Suprapubic skin (tissue), 3 donors: ENCODE data around the gene MLF1.

Source experiments
- EP300 ChIP-seq: sonication (generic); formaldehyde crosslinking; IDR thresholded peaks from one replicate; pipeline ENCODE4 v1.6.1; 2017; ENCODE audit warnings: antibody characterized with exemption
- TF ChIP-seq, protein P1 (sequence below), 2 donors: fragments of 200-600 bp in 1 of 2; fragments of 450-650 bp in 1 of 2; sonication (generic) in 1 of 2; IDR thresholded peaks; one replicate each; pipeline ENCODE4 v1.5.1; 2016 to 2019; ENCODE audit warnings: antibody characterized with exemption in 2 of 2, mild to moderate bottlenecking in 1 of 2, moderate library complexity in 1 of 2

DNA sequence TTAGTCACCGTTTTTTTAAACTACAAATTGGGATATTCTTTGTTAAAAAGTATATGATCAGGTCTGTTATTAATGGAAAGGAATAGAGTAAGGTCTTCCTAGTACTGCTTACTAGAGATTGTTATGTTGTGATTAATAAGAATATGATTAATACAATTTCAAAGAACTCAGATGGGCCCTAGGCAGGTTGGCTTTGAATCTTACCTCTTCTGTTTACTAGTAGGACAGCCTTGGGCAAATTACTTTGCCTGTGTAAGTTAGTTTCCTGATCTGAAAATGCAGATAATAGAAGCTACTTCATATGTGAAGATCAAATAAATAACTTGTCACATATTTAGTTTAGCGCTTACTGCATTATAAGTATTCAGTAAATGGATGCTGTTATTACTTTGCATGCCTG, 80.2 kb downstream of the MLF1 start:
- TF ChIP-seq, protein P1, sequence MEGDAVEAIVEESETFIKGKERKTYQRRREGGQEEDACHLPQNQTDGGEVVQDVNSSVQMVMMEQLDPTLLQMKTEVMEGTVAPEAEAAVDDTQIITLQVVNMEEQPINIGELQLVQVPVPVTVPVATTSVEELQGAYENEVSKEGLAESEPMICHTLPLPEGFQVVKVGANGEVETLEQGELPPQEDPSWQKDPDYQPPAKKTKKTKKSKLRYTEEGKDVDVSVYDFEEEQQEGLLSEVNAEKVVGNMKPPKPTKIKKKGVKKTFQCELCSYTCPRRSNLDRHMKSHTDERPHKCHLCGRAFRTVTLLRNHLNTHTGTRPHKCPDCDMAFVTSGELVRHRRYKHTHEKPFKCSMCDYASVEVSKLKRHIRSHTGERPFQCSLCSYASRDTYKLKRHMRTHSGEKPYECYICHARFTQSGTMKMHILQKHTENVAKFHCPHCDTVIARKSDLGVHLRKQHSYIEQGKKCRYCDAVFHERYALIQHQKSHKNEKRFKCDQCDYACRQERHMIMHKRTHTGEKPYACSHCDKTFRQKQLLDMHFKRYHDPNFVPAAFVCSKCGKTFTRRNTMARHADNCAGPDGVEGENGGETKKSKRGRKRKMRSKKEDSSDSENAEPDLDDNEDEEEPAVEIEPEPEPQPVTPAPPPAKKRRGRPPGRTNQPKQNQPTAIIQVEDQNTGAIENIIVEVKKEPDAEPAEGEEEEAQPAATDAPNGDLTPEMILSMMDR (IDR thresholded peaks at IDR 0.05) = no peak
- no peak for TF ChIP-seq EP300
